DMS114 treated with DMSO at 0.1 percent for 48 hours (cell line): ENCODE data around the gene NBAS.

Experiments
- DNase-seq: peaks from one replicate; lab custom pipeline; 2025; ENCODE audit not compliant: unreplicated experiment; lab: John Stamatoyannopoulos, UW

Gene NBAS

DNA sequence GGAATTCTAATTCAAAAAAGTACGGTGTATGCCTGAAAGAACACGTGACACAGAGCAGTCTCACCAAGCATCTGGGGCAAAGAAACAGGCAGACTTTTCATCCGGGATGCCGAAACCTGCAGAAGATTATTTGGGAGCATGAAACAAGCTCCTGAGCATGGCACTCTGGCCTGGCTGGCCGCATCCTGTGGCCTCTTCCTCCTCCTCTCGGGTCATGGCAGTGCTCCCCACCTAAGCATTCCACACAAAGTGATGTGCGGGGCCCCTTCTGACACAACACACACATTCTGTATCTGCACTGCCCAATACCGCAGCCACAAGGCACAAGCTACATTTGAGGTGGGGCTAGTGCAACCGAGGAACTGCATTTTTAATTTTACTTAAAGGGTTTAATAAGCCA lies 380.8 kb downstream of the NBAS start:
- DNase-seq, result no peak

DNA sequence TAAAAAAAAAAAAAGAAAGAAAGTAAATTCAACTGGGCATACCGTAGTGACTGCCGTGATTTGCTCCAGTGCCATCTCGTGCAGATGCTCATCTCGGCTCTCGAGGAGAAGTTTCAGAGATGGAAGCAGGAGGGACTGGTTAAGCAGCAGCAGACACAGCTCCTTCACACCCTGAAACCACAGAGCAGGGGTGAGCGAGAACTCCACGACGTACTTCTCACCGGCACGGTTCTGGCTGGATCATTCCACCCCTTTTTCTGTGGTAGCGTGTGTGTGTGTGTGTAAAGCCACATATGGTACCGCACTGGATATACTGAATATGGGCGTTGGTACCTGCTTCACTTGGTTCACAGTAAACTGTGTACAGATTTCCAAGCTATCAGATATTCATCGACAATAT lies 382.2 kb downstream of the NBAS start:
- no peak for DNase-seq

- no peak for DNase-seq
Observed at GRCh38 chr2:15177103-15177502, 384.0 kb downstream of the NBAS start.

DNA sequence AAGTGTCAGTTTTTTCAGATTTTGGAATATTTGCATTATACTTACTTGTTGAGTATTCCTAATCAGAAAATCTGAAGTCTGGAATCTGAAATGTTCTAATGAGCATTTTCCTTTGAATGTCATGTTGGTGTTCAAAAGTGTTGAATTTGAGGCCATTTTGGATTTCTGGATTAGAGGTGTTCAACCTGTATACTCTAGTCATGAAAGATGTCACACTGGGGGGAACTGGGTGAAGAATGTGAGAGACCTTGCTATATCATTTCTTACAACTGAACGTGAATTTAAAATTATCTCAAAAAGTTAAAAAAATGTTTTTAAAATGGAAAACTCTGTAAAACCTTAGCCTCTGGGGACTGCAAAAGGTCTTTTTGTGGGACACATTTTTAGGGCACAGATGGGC lies 384.5 kb downstream of the NBAS start:
- DNase-seq, result no peak

- DNase-seq, result no peak
Observed at GRCh38 chr2:15174567-15174966, 386.6 kb downstream of the NBAS start.

- no peak for DNase-seq
Observed at GRCh38 chr2:15173501-15173900, 387.6 kb downstream of the NBAS start.

- DNase-seq, result no peak
Observed at GRCh38 chr2:15172825-15173224, 388.3 kb downstream of the NBAS start.

GRCh38 chr2:15170070-15170775 lies 390.9 kb downstream of the NBAS start:
- no peak for DNase-seq

GRCh38 chr2:15169326-15170069 lies 391.6 kb downstream of the NBAS start:
- DNase-seq, result no peak

GRCh38 chr2:15168116-15168515 lies 393.0 kb downstream of the NBAS start:
- no peak for DNase-seq

DNA sequence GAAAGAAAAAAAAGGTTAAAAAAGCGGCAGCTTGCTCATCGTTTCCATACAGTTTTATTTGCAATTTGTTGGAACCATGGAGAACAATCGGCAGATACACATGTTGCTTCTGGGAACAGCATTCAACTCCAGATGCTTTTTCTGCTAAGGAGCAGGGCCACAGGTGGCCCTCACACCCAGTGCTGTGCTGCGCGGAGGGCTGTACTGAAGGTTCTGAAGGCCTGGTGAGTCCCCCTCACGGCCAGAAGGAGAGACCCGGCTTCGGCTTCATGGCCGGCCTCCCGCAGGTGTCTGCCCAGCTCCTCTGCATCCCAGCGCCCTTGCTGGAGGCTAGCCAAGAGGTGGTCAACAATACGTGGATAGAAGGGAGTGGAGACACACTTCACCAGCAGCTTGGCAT lies 394.3 kb downstream of the NBAS start:
- DNase-seq, result no peak

DNA sequence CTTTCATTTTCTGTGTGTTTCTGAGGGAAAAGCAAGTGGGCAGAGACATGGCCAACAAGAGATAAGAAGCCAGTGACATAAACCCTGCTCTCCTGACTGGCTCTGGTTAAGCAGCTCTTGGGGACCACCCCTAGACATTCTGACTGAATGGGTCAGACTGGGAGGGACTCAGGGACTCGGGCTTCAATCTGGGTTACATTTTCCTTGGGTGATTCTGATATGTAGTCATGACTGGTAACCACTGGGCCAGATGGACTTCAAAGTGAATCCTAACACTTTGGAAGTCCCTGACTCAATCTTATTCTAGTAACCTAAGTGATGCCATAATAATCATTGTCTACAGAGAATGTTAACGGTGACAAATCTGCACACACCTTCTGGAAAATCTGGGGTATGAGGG lies 397.8 kb downstream of the NBAS start:
- DNase-seq, result no peak

DNA sequence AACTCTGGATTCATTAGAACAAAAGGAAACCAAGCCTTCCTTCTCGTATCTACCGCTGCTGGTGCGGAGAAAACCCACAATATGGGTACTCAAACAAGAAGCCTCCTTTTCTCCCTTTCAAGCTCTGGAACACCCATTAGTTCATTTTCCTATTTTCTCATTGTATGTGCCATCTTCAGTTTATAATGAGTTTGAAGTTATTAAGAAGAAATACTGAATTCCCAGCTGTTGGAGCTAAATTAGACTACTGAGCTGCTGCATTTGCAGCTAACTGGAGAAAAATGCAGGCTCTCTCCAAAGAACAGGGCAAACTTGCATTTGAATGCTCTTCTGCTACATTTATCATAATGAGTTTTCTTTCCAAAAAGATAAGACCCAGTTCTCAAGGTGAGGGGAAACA lies 398.5 kb downstream of the NBAS start:
- no peak for DNase-seq

GRCh38 chr2:15160201-15160991 lies 400.7 kb downstream of the NBAS start:
- no peak for DNase-seq

DNA sequence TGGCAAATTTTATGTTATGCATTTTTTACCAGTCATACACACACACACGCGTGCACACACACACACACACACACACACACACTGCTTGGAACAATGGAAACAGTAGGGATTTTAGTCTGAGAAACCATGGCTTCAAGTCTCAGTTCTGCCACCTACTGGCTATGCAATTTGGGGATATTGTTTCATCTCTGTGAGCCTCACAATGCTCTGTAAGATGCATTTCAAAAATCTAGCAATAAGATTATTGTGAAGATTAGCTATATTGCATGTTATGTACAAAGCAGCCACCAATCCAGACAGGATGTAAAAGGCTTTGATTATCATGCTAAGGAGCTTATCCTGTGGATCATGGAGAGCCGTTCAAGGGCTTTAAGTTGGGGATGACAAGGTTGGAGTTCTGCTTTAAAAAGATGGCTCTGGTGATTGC lies 401.4 kb downstream of the NBAS start:
- peak; percentile 6 for DNase-seq

DNA sequence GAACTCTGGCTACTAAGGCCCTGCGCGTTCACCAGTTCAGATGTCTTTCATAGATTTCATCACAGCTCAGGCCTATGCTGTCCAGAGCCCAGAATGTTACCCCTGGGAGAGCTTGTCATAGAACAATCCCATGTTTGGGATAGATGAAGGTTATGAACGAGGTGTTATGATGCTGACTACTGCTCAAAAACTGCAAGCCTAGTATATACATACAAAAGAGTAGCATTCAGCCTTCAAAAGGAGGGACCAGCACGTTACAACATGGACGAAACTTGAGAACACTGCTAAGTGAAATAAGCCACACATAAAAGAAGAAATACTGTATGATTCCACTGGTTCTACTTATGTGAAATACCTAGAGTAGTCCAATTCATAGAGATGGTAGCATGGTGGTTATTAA lies 401.9 kb downstream of the NBAS start:
- no peak for DNase-seq

DNA sequence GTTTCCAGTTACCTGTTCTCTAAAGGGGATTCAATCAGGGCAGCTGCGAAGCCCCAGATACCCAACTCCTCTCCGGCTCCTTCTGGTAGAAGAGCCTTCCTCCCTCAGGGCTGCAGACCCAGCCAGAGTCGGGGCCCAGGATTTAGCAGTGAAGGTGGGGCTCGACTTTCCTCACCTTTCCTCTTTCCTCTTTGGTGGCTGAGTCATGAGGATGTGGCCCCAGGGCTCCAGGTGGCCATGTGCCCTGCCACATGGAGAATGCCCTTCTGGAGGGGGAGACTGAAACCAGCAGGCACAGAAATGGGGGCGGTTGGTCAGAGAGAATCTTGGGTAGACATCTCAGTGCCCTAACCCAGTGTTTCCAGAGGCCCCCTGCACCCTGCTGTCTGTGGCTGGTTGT lies 402.6 kb downstream of the NBAS start:
- DNase-seq, result no peak

- DNase-seq, result no peak
Observed at GRCh38 chr2:15158100-15158499, 403.0 kb downstream of the NBAS start.

DNA sequence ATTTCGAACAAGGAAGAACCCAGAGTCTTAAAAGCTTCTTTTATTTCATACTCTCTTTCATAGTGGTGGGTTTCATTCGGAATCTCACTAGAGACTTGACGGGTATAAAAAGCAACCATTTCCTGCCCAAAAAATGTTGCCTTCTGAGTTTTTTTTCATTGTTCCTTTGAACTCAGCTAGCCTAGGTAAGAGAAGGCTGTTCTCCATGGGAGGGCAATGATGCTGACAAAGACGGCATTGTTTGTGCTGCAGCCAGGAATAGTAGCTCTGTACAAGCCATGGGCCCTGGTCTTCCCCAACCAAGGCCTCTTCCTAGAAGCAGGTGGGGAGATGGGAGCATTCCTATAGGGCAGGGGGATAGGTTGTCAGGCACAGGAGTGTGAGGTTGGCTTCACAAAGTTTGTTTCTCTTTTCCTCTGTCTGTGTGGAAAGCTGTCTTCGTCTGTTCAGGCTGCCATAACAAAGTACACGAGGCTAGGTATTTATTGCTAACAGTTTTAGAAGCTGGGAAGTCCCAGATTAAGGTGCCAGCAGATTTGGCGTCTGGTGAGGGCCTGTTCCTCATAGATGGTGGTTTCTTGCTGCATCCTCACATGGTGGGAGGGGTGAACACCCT lies 405.1 kb downstream of the NBAS start:
- DNase-seq, result no peak

DNA sequence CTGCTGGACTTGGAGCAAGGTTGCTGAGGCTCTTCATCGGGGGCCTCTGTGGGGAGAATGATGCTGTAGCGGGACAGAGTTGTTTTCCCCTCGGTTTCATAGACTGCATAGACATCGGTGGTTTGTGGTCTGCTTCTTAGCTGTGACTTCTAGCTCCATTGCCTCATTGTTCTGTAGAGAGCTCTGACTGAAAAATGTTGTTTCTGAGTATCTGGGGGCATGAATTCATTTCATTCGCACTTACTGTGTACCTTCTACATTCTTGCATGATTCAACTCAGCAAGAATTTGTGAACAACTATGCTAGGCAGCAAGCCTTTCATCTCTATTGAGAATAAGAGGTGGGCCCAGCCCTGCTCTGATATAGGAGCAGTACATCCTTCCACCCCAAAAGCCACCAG lies 406.8 kb downstream of the NBAS start:
- DNase-seq, result no peak

- no peak for DNase-seq
Observed at GRCh38 chr2:15152382-15152781, 408.8 kb downstream of the NBAS start.

GRCh38 chr2:15149063-15149462 lies 412.1 kb downstream of the NBAS start:
- DNase-seq, result no peak
